KMS-11 (cell line): ENCODE results near the gene NCCRP1.

Experiments used
- H2AFZ ChIP-seq: fragments of 200-600 bp; sonication (generic); 2 replicates; pipeline ENCODE4 v1.6.1; 2016; ENCODE audit warnings: antibody characterized with exemption, mixed run types, low read depth
- H3K27ac ChIP-seq: fragments of 200-600 bp; sonication (generic); 2 replicates; pipeline ENCODE4 v1.6.1; 2016; ENCODE audit warnings: mild to moderate bottlenecking, mixed run types
- H3K27me3 ChIP-seq: fragments of 200-600 bp; sonication (generic); 2 replicates; pipeline ENCODE4 v1.6.1; 2017; ENCODE audit warnings: mild to moderate bottlenecking, low read depth, mixed run types, moderate library complexity; ENCODE audit not compliant: insufficient read depth
- H3K36me3 ChIP-seq: fragments of 200-600 bp; sonication (generic); 2 replicates; pipeline ENCODE4 v1.6.1; 2017; ENCODE audit warnings: mild to moderate bottlenecking, mixed run types; ENCODE audit not compliant: insufficient read depth
- H3K4me1 ChIP-seq: fragments of 200-600 bp; sonication (generic); 2 replicates; pipeline ENCODE4 v1.6.1; 2016; ENCODE audit warnings: mild to moderate bottlenecking, low read depth, mixed run types; ENCODE audit not compliant: poor library complexity, severe bottlenecking
- H3K4me2 ChIP-seq: fragments of 200-600 bp; sonication (generic); 2 replicates; pipeline ENCODE4 v1.7.0; 2016; ENCODE audit warnings: mild to moderate bottlenecking, mixed run types
- H3K4me3 ChIP-seq: fragments of 200-600 bp; sonication (generic); IDR thresholded peaks from 2 replicates; pipeline ENCODE4 v1.6.1; 2017; ENCODE audit warnings: low read depth, low read length, mixed read lengths; ENCODE audit not compliant: insufficient read depth
- H3K79me2 ChIP-seq: fragments of 200-600 bp; sonication (generic); 2 replicates; pipeline ENCODE4 v1.6.1; 2016; ENCODE audit warnings: low read depth, mixed run types; ENCODE audit not compliant: insufficient read depth
- H3K9ac ChIP-seq: fragments of 200-600 bp; sonication (generic); 2 replicates; pipeline ENCODE4 v1.6.1; 2016; ENCODE audit warnings: mild to moderate bottlenecking, mixed run types
- H4K20me1 ChIP-seq: fragments of 200-600 bp; sonication (generic); 2 replicates; pipeline ENCODE4 v1.6.1; 2016; ENCODE audit warnings: mild to moderate bottlenecking, mixed run types; ENCODE audit not compliant: insufficient read depth
- CTCF ChIP-seq: fragments of 200-600 bp; sonication (generic); conservative IDR thresholded peaks from 2 replicates; pipeline ENCODE4 v1.6.1; 2017; ENCODE audit warnings: low read depth, mild to moderate bottlenecking, antibody characterized with exemption, low read length, moderate library complexity, mixed read lengths

NCCRP1 gene

GRCh38 chr19:39196860-39197562 is at the start of gene NCCRP1:
TSS of gene NCCRP1 (plus strand) at chr19:39196964. CDS start at chr19:39196983, 19 bp downstream.
- Histone ChIP-seq H2AFZ (no peak within 1 kb of the TSS), H3K4me2 (no peak within 1 kb of the TSS), H3K36me3 (no peaks in the 10 kb centered on the region), H4K20me1 (no peaks in the 10 kb centered on the region), H3K4me1 (no peaks in the 10 kb centered on the region), H3K9ac (no peak within 1 kb of the TSS), H3K79me2 (no peaks in the 10 kb centered on the region), H3K27ac (no peak within 1 kb of the TSS), H3K27me3 (peaks cover 11% of the 10 kb centered on the region; the same call in 1 of the 2 replicates), H3K4me3 (no peak within 1 kb of the TSS)
- TF ChIP-seq CTCF = no peak

GRCh38 chr19:39147480-39147879 is 49.3 kb upstream of the NCCRP1 start:
- TF ChIP-seq CTCF = no peak
- H2AFZ ChIP-seq = no peak overlapping the region
- H3K79me2 ChIP-seq = peaks cover 8% of the 10 kb centered on the region; the same call in 1 of the 2 replicates
- no peak overlapping the region for H3K4me3 ChIP-seq
- no peaks in the 10 kb centered on the region for H3K4me1 ChIP-seq
- no peak overlapping the region for H3K9ac ChIP-seq
- H4K20me1 ChIP-seq = 0 out of 2 replicates have a peak, but pooled peaks cover 3% of the 10 kb centered on the region
- no peak overlapping the region for H3K4me2 ChIP-seq
- no peaks in the 10 kb centered on the region for H3K36me3 ChIP-seq
- no peak overlapping the region for H3K27ac ChIP-seq
- H3K27me3 ChIP-seq = no peaks in the 10 kb centered on the region

- no peak for TF ChIP-seq CTCF
- Histone ChIP-seq H3K36me3 (no peaks in the 10 kb centered on the region), H4K20me1 (0 out of 2 replicates have a peak, but pooled peaks cover 3% of the 10 kb centered on the region), H3K4me1 (no peaks in the 10 kb centered on the region), H3K4me3 (no peak overlapping the region), H3K4me2 (no peak overlapping the region), H3K27me3 (no peaks in the 10 kb centered on the region), H3K9ac (no peak overlapping the region), H2AFZ (no peak overlapping the region), H3K27ac (no peak overlapping the region), H3K79me2 (peaks cover 8% of the 10 kb centered on the region; the same call in 1 of the 2 replicates)
Observed at GRCh38 chr19:39148939-39149529, 47.7 kb upstream of the NCCRP1 start.

GRCh38 chr19:39150235-39150634 is 46.5 kb upstream of the NCCRP1 start:
- Histone ChIP-seq H3K4me2 (no peak overlapping the region), H2AFZ (no peak overlapping the region), H3K27me3 (no peaks in the 10 kb centered on the region), H3K9ac (no peak overlapping the region), H3K79me2 (peaks cover 8% of the 10 kb centered on the region; the same call in 1 of the 2 replicates), H3K4me1 (no peaks in the 10 kb centered on the region), H3K4me3 (no peak overlapping the region), H3K36me3 (no peaks in the 10 kb centered on the region), H3K27ac (no peak overlapping the region), H4K20me1 (no peaks in the 10 kb centered on the region)
- no peak for TF ChIP-seq CTCF
